ENCODE results near the gene BLOC1S1.

BLOC1S1 gene

DNA sequence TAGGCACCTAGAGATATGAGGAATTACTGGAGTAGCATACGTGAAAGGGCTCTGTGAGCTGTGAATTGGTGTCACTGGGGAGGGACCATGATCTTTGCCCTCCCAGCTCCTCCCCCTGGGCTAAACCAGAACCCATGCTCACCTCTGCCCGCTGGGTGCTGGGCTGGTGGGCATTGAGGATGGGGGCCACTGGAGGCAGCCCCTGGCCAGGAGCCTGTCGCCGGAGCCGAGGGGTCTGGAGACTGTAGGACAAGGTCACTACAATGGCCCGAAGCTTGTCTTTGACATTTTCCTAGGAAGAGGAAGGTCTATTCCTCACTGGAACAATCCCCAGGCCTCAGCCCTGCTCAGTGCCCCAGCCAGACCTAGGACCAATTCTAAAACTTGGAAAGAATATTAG lies 19.7 kb upstream of the BLOC1S1 start:
- TF ChIP-seq, protein P1, sequence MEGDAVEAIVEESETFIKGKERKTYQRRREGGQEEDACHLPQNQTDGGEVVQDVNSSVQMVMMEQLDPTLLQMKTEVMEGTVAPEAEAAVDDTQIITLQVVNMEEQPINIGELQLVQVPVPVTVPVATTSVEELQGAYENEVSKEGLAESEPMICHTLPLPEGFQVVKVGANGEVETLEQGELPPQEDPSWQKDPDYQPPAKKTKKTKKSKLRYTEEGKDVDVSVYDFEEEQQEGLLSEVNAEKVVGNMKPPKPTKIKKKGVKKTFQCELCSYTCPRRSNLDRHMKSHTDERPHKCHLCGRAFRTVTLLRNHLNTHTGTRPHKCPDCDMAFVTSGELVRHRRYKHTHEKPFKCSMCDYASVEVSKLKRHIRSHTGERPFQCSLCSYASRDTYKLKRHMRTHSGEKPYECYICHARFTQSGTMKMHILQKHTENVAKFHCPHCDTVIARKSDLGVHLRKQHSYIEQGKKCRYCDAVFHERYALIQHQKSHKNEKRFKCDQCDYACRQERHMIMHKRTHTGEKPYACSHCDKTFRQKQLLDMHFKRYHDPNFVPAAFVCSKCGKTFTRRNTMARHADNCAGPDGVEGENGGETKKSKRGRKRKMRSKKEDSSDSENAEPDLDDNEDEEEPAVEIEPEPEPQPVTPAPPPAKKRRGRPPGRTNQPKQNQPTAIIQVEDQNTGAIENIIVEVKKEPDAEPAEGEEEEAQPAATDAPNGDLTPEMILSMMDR (IDR thresholded peaks at IDR 0.05; ENCODE audit: low read depth, low read length, missing control alignments) = no peak
- in situ Hi-C loops (cut with HindIII; ENCODE audit: low pct_ligation_motif_present, low sequenced_read_pairs) = no loop called here
- Histone ChIP-seq H3K36me3 (replicated peaks) (no peaks in the 10 kb centered on the region), H3K4me3 (ENCODE audit: low read depth, low read length) (no peak overlapping the region), H3K27ac (no peak overlapping the region), H3K27me3 (replicated peaks) (no peaks in the 10 kb centered on the region)
- no peak for DNase-seq

DNA sequence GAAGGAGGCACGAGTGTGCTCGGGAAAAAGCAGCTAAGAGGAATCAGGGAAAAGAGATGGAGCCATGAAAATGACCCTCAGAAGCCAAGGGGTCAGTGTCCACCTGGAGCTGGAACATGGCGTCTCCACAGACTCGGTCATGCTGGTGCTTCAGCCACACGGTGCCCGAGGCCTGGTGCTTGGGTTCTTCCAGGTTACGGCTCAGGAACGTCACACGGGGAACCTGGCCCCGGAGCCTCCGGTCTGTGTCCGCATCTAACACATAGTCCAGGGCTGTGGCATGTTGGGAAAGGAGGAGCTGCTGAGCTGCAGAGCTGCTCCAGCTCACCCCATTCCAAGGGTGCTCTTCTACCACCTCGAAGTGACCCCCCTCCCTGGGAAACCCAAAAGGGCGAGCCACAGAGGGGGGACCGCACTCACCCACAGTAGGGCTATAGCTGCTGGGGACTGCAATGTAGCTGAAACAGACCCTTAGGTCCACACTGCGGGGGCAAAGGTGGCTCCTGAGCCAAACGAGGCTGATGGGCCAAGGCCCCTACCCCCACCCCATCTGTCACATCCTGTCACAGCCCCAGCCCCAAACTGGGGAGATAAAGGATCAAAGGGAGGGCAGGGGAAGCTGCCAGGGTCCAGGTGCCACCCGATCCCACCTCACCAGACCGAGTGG lies 18.9 kb upstream of the BLOC1S1 start:
- H3K4me3 ChIP-seq (ENCODE audit: low read depth, low read length) = no peak overlapping the region
- TF ChIP-seq, protein P1 (IDR thresholded peaks at IDR 0.05; ENCODE audit: low read depth, low read length, missing control alignments) = no peak
- no peaks in the 10 kb centered on the region for H3K36me3 ChIP-seq (replicated peaks)
- no peak overlapping the region for H3K27ac ChIP-seq
- no peaks in the 10 kb centered on the region for H3K27me3 ChIP-seq (replicated peaks)
- in situ Hi-C loops (cut with HindIII; ENCODE audit: low pct_ligation_motif_present, low sequenced_read_pairs) = no loop called here
- no peak for DNase-seq

DNA sequence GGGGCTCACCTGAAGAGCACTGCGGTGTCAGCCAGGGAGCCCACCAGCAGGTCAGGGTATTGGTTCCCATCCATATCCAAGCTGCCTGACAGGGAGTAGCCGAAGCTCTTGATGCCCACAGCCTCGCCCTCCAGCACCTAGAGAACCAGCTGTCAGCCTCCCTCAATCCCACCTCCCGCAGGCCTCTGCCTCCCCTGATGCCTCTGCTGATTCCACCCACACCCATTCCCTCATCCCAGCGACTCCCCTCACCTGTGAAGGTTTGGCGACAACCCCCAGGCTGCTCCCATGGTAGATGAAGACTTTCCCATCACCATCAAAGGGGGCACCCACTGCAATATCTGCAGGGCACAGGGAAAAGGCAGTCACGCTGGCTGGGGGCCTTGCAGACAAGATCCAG lies 18.2 kb upstream of the BLOC1S1 start:
- Histone ChIP-seq H3K27ac (no peak overlapping the region), H3K27me3 (replicated peaks) (no peaks in the 10 kb centered on the region), H3K4me3 (ENCODE audit: low read depth, low read length) (no peak overlapping the region), H3K36me3 (replicated peaks) (no peaks in the 10 kb centered on the region)
- in situ Hi-C loops (cut with HindIII; ENCODE audit: low pct_ligation_motif_present, low sequenced_read_pairs) = no loop called here
- TF ChIP-seq, protein P1 (IDR thresholded peaks at IDR 0.05; ENCODE audit: low read depth, low read length, missing control alignments) = no peak
- DNase-seq = no peak

DNA sequence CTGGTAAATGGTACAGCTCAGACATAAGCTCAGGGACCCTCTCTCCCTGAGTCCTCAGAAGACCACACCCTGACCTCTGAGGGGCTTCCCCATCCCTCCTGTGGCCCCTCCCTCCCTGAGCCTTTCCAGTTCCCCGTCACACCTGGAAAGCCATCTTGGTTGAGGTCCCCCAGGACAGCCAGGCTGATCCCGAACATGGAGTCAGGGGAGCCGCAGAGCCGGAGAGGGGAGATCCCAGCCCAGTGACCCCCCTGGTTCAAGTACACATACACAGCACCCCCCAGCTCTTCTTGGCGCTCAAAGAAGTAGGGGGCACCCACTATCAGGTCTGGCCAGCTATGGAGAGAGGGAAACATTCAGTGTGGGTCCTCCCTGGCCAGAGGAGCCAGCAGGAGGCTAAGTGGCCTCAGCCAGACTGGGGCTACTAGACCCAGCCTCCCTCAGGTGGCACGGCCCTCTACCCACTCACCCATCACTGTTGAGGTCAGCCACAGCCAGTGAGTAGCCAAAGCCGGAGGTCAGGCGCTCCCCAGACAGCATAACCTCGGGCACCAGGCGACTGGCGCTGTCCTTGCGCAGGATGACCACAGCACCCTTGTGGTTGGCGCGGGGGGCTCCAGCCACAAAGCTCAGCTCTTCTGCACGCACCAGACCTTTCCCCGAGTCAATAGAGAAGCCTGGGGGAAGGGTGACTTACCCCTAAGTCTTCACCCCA lies 17.4 kb upstream of the BLOC1S1 start:
- DNase-seq = no peak
- Histone ChIP-seq H3K4me3 (ENCODE audit: low read depth, low read length) (no peak overlapping the region), H3K36me3 (replicated peaks) (no peaks in the 10 kb centered on the region), H3K27ac (no peak overlapping the region), H3K27me3 (replicated peaks) (no peaks in the 10 kb centered on the region)
- TF ChIP-seq, protein P1 (IDR thresholded peaks at IDR 0.05; ENCODE audit: low read depth, low read length, missing control alignments) = no peak
- in situ Hi-C loops (cut with HindIII; ENCODE audit: low pct_ligation_motif_present, low sequenced_read_pairs) = no loop called here

DNA sequence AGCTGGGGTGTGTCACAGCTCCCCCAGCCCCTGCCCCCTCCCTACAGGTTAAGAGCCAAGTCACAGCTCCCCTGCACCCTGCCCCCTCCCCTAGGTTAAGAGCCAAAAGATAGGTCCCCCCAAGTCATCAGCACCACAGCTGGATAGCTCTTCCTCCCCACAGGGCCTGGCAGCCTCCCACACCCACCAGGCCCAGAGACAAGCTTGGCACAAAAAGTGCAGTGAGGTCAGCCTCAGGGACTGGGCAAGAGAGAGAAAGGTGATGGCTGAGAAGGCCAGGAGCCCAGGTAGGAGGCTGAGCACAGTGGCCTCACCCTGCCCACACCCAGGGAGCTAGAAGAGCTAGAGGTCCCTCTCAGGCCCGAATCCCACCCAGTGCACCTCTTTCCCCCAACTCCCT lies 16.9 kb upstream of the BLOC1S1 start:
- no peak overlapping the region for H3K27ac ChIP-seq
- H3K36me3 ChIP-seq (replicated peaks) = no peaks in the 10 kb centered on the region
- DNase-seq = no peak
- H3K27me3 ChIP-seq (replicated peaks) = no peaks in the 10 kb centered on the region
- in situ Hi-C loops (cut with HindIII; ENCODE audit: low pct_ligation_motif_present, low sequenced_read_pairs) = no loop called here
- H3K4me3 ChIP-seq (ENCODE audit: low read depth, low read length) = no peak overlapping the region
- TF ChIP-seq, protein P1 (IDR thresholded peaks at IDR 0.05; ENCODE audit: low read depth, low read length, missing control alignments) = no peak

Data from brain microvascular endothelial cell (primary cell).